Ishikawa (cell line): ENCODE results near the gene GPRC6A.

Source experiments
- CEBPB ChIP-seq: IDR thresholded peaks from 2 replicates; pipeline ENCODE4 v1.6.1; 2012
- FOXM1 ChIP-seq: IDR thresholded peaks from 2 replicates; pipeline ENCODE4 v1.6.1; 2012; ENCODE audit warnings: low read depth, borderline replicate concordance
- RAD21 ChIP-seq: IDR thresholded peaks from 2 replicates; pipeline ENCODE4 v1.6.1; 2012; ENCODE audit warnings: low read depth
- TAF1 ChIP-seq: IDR thresholded peaks from 2 replicates; pipeline ENCODE4 v1.6.1; 2012; ENCODE audit warnings: low read depth, mild to moderate bottlenecking
- TCF12 ChIP-seq: IDR thresholded peaks from 2 replicates; pipeline ENCODE4 v1.6.1; 2012; ENCODE audit warnings: low read depth
- TF ChIP-seq, protein P1 (sequence below): IDR thresholded peaks from 2 replicates; pipeline ENCODE4 v1.6.1; 2012
- TF ChIP-seq, protein P2 (sequence below): IDR thresholded peaks from 2 replicates; pipeline ENCODE4 v1.6.1; 2012; ENCODE audit warnings: low read depth, mild to moderate bottlenecking

DNA sequence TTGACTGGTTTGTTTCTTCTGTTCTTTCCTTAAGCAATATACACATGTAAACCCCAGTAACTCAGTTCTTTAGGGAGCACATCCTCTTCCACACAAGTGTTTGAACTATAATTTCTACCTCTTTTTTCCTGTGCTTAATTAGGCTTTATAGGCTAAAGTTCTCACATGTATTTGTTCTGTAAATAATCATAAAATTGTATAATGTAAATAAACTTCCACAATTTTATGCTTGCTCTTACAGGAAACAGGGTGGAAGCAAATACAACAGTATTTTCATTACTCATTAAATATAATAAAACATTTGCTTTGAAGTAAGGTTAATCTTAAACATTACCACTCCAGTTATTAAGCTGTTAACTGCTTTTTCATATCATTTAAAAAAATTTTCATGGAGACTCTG, 26.9 kb downstream of the GPRC6A start:
- TF ChIP-seq CEBPB, result no peak
- no peak for TF ChIP-seq TAF1
- TF ChIP-seq RAD21, result no peak
- TF ChIP-seq, protein P1, sequence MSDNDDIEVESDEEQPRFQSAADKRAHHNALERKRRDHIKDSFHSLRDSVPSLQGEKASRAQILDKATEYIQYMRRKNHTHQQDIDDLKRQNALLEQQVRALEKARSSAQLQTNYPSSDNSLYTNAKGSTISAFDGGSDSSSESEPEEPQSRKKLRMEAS, result no peak
- TF ChIP-seq, protein P2, sequence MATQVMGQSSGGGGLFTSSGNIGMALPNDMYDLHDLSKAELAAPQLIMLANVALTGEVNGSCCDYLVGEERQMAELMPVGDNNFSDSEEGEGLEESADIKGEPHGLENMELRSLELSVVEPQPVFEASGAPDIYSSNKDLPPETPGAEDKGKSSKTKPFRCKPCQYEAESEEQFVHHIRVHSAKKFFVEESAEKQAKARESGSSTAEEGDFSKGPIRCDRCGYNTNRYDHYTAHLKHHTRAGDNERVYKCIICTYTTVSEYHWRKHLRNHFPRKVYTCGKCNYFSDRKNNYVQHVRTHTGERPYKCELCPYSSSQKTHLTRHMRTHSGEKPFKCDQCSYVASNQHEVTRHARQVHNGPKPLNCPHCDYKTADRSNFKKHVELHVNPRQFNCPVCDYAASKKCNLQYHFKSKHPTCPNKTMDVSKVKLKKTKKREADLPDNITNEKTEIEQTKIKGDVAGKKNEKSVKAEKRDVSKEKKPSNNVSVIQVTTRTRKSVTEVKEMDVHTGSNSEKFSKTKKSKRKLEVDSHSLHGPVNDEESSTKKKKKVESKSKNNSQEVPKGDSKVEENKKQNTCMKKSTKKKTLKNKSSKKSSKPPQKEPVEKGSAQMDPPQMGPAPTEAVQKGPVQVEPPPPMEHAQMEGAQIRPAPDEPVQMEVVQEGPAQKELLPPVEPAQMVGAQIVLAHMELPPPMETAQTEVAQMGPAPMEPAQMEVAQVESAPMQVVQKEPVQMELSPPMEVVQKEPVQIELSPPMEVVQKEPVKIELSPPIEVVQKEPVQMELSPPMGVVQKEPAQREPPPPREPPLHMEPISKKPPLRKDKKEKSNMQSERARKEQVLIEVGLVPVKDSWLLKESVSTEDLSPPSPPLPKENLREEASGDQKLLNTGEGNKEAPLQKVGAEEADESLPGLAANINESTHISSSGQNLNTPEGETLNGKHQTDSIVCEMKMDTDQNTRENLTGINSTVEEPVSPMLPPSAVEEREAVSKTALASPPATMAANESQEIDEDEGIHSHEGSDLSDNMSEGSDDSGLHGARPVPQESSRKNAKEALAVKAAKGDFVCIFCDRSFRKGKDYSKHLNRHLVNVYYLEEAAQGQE, result no peak
- no peak for TF ChIP-seq TCF12
- no peak for TF ChIP-seq FOXM1
